ENCODE data around the gene RAB36.

RAB36 gene

GRCh38 chr22:23143119-23143518, 2.2 kb upstream of the RAB36 start:
- no CpG with 5 or more reads among the region's 1 CpG for WGBS (ENCODE audit: insufficient coverage, insufficient read length)
- no peak for DNase-seq (ENCODE audit: low read depth, low spot score)
- Histone ChIP-seq H3K4me1 (ENCODE audit: control insufficient read depth, insufficient read depth, low read length) (peaks cover 1% of the 10 kb centered on the region; the same call in 1 of the 2 replicates), H3K36me3 (ENCODE audit: control insufficient read depth, insufficient read depth, low read length) (no peaks in the 10 kb centered on the region), H3K4me3 (ENCODE audit: low read length) (no peak overlapping the region), H3K9me3 (ENCODE audit: control insufficient read depth, insufficient read depth, low read length) (no peaks in the 10 kb centered on the region), H3K27me3 (ENCODE audit: control insufficient read depth, insufficient read depth, low read length) (no peaks in the 10 kb centered on the region), H3K27ac (ENCODE audit: low read length) (no peak overlapping the region)

DNA sequence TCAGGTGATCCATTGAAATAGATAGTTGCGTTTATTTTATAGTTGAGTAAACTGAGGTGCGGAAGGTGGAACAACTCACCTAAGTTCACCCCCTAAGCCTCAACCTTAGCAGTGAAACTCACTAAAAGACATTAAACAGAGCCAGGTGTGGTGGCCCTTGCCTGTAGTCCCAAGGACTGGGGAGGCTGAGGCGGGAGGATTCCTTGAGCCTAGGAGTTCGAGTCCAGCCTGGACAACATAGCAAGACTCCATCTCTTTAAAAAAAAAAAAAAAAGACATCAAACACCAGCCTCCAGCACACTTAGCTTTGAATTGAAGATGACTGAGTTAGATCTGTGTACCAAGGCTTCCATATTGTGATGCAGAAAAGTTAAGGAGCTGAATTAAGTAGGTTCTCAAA, 845 bp upstream of the RAB36 start:
- Histone ChIP-seq H3K27me3 (ENCODE audit: control insufficient read depth, insufficient read depth, low read length) (no peaks in the 10 kb centered on the region), H3K27ac (ENCODE audit: low read length) (no peak overlapping the region), H3K4me3 (ENCODE audit: low read length) (no peak overlapping the region), H3K36me3 (ENCODE audit: control insufficient read depth, insufficient read depth, low read length) (no peaks in the 10 kb centered on the region), H3K4me1 (ENCODE audit: control insufficient read depth, insufficient read depth, low read length) (peaks cover 1% of the 10 kb centered on the region; the same call in 1 of the 2 replicates), H3K9me3 (ENCODE audit: control insufficient read depth, insufficient read depth, low read length) (no peaks in the 10 kb centered on the region)
- no CpG with 5 or more reads among the region's 4 CpGs for WGBS (ENCODE audit: insufficient coverage, insufficient read length)
- DNase-seq (ENCODE audit: low read depth, low spot score) = no peak

- no peaks in the 10 kb centered on the region for H3K36me3 ChIP-seq (ENCODE audit: control insufficient read depth, insufficient read depth, low read length)
- no peaks in the 10 kb centered on the region for H3K27me3 ChIP-seq (ENCODE audit: control insufficient read depth, insufficient read depth, low read length)
- no peaks in the 10 kb centered on the region for H3K9me3 ChIP-seq (ENCODE audit: control insufficient read depth, insufficient read depth, low read length)
- peak overlapping the region; percentile 29; the same call in 1 of the 2 replicates for H3K4me3 ChIP-seq (ENCODE audit: low read length)
- H3K27ac ChIP-seq (ENCODE audit: low read length) = no peak overlapping the region
- H3K4me1 ChIP-seq (ENCODE audit: control insufficient read depth, insufficient read depth, low read length) = peaks cover 3% of the 10 kb centered on the region
- no CpG with 5 or more reads among the region's 2 CpGs for WGBS (ENCODE audit: insufficient coverage, insufficient read length)
- no peak for DNase-seq (ENCODE audit: low read depth, low spot score)
These were observed 697 bp downstream of the RAB36 start for GRCh38 chr22:23145878-23146470.

DNA sequence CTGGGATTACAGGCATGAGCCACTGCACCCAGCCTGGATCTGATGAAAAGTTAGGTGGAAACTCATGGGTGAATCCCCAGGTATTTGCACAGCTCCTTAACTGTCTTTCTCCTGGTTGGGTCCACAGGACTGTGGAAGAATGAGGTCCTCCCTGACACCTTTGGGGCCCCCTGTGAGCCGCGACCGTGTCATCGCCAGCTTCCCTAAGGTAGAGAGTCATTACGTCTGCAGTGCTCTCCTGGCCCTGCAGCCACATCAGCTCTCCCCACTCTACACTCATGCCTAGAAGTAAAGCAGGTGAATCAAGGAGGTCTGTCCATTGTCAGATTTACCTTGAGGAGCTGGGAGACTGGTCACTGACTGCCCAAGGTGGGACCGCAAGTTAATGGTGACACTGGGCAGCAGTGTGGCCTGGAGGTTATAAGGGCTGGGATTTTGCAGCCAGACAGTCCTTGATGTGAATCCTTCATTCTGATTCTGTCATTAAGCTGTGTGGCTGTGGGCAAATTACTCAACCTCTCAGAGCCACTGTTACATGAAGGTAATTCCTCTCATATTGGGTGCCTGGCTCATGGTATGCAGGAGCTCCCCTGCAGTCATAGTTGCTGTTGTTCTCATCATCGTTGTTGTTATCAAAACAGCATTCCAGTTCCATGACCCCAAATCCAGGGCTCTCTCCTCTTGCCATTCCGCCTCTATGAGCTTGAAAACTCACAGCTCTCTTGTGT, 1.4 kb downstream of the RAB36 start:
- Histone ChIP-seq H3K27me3 (ENCODE audit: control insufficient read depth, insufficient read depth, low read length) (no peaks in the 10 kb centered on the region), H3K9me3 (ENCODE audit: control insufficient read depth, insufficient read depth, low read length) (no peaks in the 10 kb centered on the region), H3K36me3 (ENCODE audit: control insufficient read depth, insufficient read depth, low read length) (no peaks in the 10 kb centered on the region), H3K27ac (ENCODE audit: low read length) (no peak overlapping the region), H3K4me3 (ENCODE audit: low read length) (no peak overlapping the region), H3K4me1 (ENCODE audit: control insufficient read depth, insufficient read depth, low read length) (peaks cover 2% of the 10 kb centered on the region)
- WGBS (ENCODE audit: insufficient coverage, insufficient read length) = no CpG with 5 or more reads among the region's 8 CpGs
- no peak for DNase-seq (ENCODE audit: low read depth, low spot score)

DNA sequence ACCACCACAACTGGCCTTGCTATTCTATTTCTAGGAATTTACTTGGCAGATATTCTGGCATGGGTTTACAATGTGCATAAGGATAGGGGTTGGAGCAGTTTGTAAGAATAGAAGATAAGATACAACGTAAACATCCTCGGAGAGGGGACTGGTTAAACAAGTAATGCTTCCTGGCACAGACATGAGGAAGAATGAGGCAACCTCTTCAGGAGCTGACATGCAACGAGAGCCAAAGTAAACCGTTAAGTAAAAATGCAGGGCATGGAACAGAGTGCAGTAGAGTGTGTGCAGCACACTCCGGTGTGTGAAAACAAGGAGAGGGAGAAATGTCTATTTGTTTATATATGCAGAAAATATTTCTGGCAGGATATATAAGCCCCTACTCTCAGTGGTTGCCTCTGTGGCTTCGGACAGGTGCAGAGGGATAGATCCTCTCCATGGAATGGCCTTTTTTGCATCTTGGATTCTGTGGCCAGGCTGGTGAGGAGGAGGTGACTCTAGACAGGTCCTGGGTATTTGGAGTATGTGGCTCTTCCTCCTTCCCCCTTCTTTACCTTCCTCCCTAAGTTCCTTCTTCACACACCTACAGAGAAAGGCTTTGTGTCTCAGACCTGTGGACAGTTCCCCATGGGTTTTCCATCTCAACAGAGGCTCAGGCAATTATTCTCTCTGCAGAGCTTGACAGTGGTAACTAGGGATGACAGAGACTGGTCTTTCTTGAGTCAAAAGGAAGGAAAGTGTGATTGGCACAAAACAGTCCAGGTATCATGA, 2.5 kb downstream of the RAB36 start:
- no CpG with 5 or more reads among the region's 6 CpGs for WGBS (ENCODE audit: insufficient coverage, insufficient read length)
- Histone ChIP-seq H3K27ac (ENCODE audit: low read length) (no peak overlapping the region), H3K4me1 (ENCODE audit: control insufficient read depth, insufficient read depth, low read length) (peaks cover 2% of the 10 kb centered on the region), H3K4me3 (ENCODE audit: low read length) (no peak overlapping the region), H3K27me3 (ENCODE audit: control insufficient read depth, insufficient read depth, low read length) (no peaks in the 10 kb centered on the region), H3K36me3 (ENCODE audit: control insufficient read depth, insufficient read depth, low read length) (no peaks in the 10 kb centered on the region), H3K9me3 (ENCODE audit: control insufficient read depth, insufficient read depth, low read length) (no peaks in the 10 kb centered on the region)
- DNase-seq (ENCODE audit: low read depth, low spot score) = no peak

DNA sequence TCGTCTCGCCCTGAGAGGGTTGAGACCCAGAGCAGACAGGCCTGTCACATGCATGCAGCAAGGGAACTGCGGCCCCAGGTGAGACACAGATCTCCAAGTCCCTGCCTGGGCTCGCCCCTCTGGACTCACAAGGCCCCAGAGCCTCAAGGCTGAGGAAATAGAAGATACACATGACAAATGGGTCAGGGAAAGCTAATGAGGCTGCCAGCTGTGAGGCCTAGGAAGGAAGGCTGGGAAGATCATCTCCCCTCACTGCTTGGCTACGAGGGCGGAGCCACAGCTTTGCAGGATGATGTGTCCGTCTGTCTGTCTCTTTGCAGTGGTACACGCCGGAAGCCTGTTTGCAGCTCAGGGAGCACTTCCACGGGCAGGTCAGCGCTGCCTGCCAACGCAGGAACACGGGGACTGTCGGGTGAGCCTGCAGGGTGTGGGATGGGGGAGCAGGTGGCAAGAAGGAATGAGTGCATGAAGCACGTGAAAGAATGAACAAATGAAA, 4.5 kb downstream of the RAB36 start:
- Histone ChIP-seq H3K27me3 (ENCODE audit: control insufficient read depth, insufficient read depth, low read length) (no peaks in the 10 kb centered on the region), H3K4me1 (ENCODE audit: control insufficient read depth, insufficient read depth, low read length) (peaks cover 2% of the 10 kb centered on the region), H3K36me3 (ENCODE audit: control insufficient read depth, insufficient read depth, low read length) (no peaks in the 10 kb centered on the region), H3K9me3 (ENCODE audit: control insufficient read depth, insufficient read depth, low read length) (no peaks in the 10 kb centered on the region), H3K27ac (ENCODE audit: low read length) (no peak overlapping the region), H3K4me3 (ENCODE audit: low read length) (no peak overlapping the region)
- no peak for DNase-seq (ENCODE audit: low read depth, low spot score)
- no CpG with 5 or more reads among the region's 15 CpGs for WGBS (ENCODE audit: insufficient coverage, insufficient read length)

DNA sequence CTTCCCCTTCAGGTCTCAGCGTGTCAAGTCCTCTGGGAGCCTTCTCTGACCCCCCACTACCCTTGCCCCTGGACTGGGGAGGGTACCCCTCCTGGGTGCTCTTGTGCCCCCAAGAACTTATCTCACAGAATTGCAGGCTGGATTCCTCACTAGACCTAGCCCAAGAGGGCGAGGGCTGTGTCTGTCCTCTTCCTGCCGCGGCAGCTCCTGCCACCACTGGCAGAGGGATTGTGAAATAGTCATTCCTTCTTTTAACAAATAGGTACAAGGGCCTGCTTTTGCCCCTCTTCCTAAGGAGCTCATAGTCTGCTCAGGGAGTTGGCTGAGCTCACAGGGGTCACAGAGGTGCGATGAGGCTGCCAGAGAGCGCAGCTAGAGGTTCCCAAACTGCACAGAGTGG, 5.5 kb downstream of the RAB36 start:
- no CpG with 5 or more reads among the region's 6 CpGs for WGBS (ENCODE audit: insufficient coverage, insufficient read length)
- Histone ChIP-seq H3K27ac (ENCODE audit: low read length) (no peak overlapping the region), H3K36me3 (ENCODE audit: control insufficient read depth, insufficient read depth, low read length) (no peaks in the 10 kb centered on the region), H3K27me3 (ENCODE audit: control insufficient read depth, insufficient read depth, low read length) (no peaks in the 10 kb centered on the region), H3K4me3 (ENCODE audit: low read length) (no peak overlapping the region), H3K9me3 (ENCODE audit: control insufficient read depth, insufficient read depth, low read length) (no peaks in the 10 kb centered on the region), H3K4me1 (ENCODE audit: control insufficient read depth, insufficient read depth, low read length) (peaks cover 2% of the 10 kb centered on the region)
- no peak for DNase-seq (ENCODE audit: low read depth, low spot score)

DNA sequence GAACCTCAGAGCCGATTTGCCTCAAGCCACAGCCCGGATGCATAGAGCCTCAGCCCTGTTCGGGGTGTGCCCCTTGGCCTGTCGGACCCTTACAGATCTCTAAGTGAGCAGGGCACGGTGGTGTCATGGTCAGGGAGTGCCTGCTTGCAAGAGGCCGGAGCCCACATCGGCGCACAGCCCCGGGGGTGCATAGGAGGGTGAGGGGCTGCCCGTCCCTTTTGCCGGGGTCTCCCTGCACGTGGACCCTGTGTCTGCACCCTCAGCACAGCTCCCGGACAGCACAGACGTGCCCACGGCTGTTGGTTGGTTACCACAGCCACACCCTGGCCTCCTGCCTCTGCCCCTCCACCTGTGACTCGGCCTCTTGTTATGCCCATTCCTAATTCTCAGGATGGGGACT, 6.5 kb downstream of the RAB36 start:
- Histone ChIP-seq H3K27me3 (ENCODE audit: control insufficient read depth, insufficient read depth, low read length) (no peaks in the 10 kb centered on the region), H3K4me1 (ENCODE audit: control insufficient read depth, insufficient read depth, low read length) (peaks cover 2% of the 10 kb centered on the region), H3K36me3 (ENCODE audit: control insufficient read depth, insufficient read depth, low read length) (no peaks in the 10 kb centered on the region), H3K27ac (ENCODE audit: low read length) (no peak overlapping the region), H3K9me3 (ENCODE audit: control insufficient read depth, insufficient read depth, low read length) (no peaks in the 10 kb centered on the region), H3K4me3 (ENCODE audit: low read length) (no peak overlapping the region)
- no peak for DNase-seq (ENCODE audit: low read depth, low spot score)
- no CpG with 5 or more reads among the region's 16 CpGs for WGBS (ENCODE audit: insufficient coverage, insufficient read length)

DNA sequence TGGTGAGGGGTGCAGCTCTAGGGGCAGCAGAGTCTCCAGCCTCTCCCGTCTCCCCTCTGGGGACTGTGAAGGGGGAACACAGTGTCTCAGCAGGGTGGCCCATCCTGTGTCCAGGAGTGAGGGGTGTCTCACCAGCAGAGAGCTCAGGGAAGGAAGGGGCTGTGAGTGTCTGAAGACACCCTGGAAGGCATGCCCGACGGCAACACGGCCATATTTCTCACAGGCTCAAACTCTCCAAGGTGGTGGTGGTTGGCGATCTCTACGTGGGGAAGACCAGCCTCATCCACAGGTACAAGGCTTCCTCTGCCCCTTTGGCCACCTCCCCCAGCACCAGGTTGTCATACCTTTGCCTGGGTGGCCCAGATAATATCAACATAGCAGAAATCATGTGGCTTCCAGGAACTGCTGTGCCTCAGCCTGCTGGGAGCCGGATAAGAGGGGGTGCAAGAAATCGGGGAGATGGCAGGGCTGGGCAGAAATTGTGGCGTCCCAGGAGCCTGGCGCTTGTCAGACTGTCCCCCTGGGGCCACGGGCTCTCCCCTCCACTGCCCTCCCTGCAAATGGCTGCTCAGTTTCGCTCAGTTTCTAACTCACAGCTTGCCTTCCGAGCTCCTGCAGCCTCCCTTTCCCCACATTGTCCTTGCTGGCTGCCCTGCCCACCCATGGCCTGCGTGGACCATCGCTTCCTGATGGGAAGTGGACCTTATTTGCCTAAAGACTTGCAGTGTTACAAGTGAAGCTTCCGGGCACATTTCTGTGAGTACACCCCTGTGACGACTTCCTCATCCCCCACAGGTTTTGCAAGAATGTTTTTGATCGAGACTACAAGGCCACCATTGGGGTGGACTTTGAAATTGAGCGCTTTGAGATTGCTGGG, 7.2 kb downstream of the RAB36 start:
- Histone ChIP-seq H3K27ac (ENCODE audit: low read length) (no peak overlapping the region), H3K36me3 (ENCODE audit: control insufficient read depth, insufficient read depth, low read length) (no peaks in the 10 kb centered on the region), H3K4me1 (ENCODE audit: control insufficient read depth, insufficient read depth, low read length) (peaks cover 2% of the 10 kb centered on the region), H3K27me3 (ENCODE audit: control insufficient read depth, insufficient read depth, low read length) (no peaks in the 10 kb centered on the region), H3K4me3 (ENCODE audit: low read length) (no peak overlapping the region), H3K9me3 (ENCODE audit: control insufficient read depth, insufficient read depth, low read length) (no peaks in the 10 kb centered on the region)
- DNase-seq (ENCODE audit: low read depth, low spot score) = no peak
- WGBS (ENCODE audit: insufficient coverage, insufficient read length) = no CpG with 5 or more reads among the region's 19 CpGs

DNA sequence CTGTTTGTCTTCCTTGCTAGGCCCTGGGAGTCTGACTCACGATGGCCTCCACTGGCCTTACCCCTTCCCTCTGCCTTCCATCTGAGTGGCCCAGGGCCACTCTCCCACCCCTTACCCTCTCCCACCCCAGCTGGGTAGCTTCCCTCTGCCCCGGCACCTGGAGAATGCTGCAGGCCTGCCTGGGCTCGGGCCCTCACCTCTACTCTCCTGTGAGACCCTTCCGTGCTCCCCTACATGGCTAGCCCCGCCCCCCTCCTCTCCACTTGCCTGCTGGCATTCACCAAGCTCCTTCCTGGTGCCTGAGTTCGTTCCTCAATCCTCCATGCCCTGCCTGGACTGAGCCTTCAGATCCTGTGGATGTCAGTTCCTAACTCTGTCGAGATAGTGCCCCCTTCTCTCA, 8.7 kb downstream of the RAB36 start:
- no peak overlapping the region for H3K4me3 ChIP-seq (ENCODE audit: low read length)
- no peak for DNase-seq (ENCODE audit: low read depth, low spot score)
- no peaks in the 10 kb centered on the region for H3K27me3 ChIP-seq (ENCODE audit: control insufficient read depth, insufficient read depth, low read length)
- no CpG with 5 or more reads among the region's 7 CpGs for WGBS (ENCODE audit: insufficient coverage, insufficient read length)
- H3K27ac ChIP-seq (ENCODE audit: low read length) = no peak overlapping the region
- no peaks in the 10 kb centered on the region for H3K36me3 ChIP-seq (ENCODE audit: control insufficient read depth, insufficient read depth, low read length)
- H3K4me1 ChIP-seq (ENCODE audit: control insufficient read depth, insufficient read depth, low read length) = peaks cover 4% of the 10 kb centered on the region
- no peaks in the 10 kb centered on the region for H3K9me3 ChIP-seq (ENCODE audit: control insufficient read depth, insufficient read depth, low read length)
